Measurements from ENCODE around the gene GAS2.

The GAS2 gene

GRCh38 chr11:22775248-22775647 is 108.8 kb downstream of the GAS2 start:
- Histone ChIP-seq H2AFZ (ENCODE audit: low read depth, low read length) (no peak overlapping the region), H3K27me3 (ENCODE audit: control insufficient read depth in 1 of 2, insufficient read depth in 1 of 2, low read length in 2 of 2) (no peaks in the 10 kb centered on the region), H3K4me1 (ENCODE audit: control insufficient read depth, insufficient read depth, low read depth, low read length) (no peaks in the 10 kb centered on the region), H3K9ac (ENCODE audit: low read length) (no peak overlapping the region), H4K91ac (ENCODE audit: low read length) (no peak overlapping the region), H3K4me2 (ENCODE audit: low read length, poor library complexity, severe bottlenecking) (no peak overlapping the region), H3K14ac (ENCODE audit: low read length in 2 of 2) (no peak overlapping the region), H3K4ac (ENCODE audit: low read depth in 1 of 2, low read length in 2 of 2) (no peak overlapping the region), H2BK5ac (ENCODE audit: low read depth, low read length, poor library complexity, severe bottlenecking) (no peak overlapping the region), H3K23ac (ENCODE audit: low read length in 2 of 2) (no peak overlapping the region), H2BK12ac (ENCODE audit: low read length in 2 of 2) (no peak overlapping the region), H3K18ac (ENCODE audit: low read depth in 1 of 2, low read length in 2 of 2) (no peak overlapping the region), H2AK5ac (ENCODE audit: low read length, severe bottlenecking) (no peak overlapping the region), H2BK120ac (ENCODE audit: low read depth, low read length) (no peak overlapping the region), H3K79me1 (replicated peaks; ENCODE audit: low read length, poor library complexity, severe bottlenecking) (no peaks in the 10 kb centered on the region), H3K9me3 (ENCODE audit: control insufficient read depth, low read length) (no peaks in the 10 kb centered on the region), H4K8ac (ENCODE audit: low read length) (no peak overlapping the region), H3K36me3 (ENCODE audit: control insufficient read depth in 1 of 2, insufficient read depth in 2 of 2, low read depth in 1 of 2, low read length in 2 of 2) (no peaks in the 10 kb centered on the region), H2BK15ac (ENCODE audit: low read depth, poor library complexity, severe bottlenecking) (no peak overlapping the region), H3K4me3 (ENCODE audit: insufficient read depth in 1 of 2, low read depth in 1 of 2, low read length in 2 of 2) (no peak overlapping the region), H3K27ac (ENCODE audit: low read length, poor library complexity, severe bottlenecking) (no peak overlapping the region)
- 80% methylated on average over 5 of the region's 5 CpGs for WGBS
- DNase-seq: no peak

- Histone ChIP-seq H3K36me3 (ENCODE audit: control insufficient read depth in 1 of 2, insufficient read depth in 2 of 2, low read depth in 1 of 2, low read length in 2 of 2) (no peaks in the 10 kb centered on the region), H2AK5ac (ENCODE audit: low read length, severe bottlenecking) (no peak overlapping the region), H2BK12ac (ENCODE audit: low read length in 2 of 2) (no peak overlapping the region), H3K4me1 (ENCODE audit: control insufficient read depth, insufficient read depth, low read depth, low read length) (no peaks in the 10 kb centered on the region), H3K23ac (ENCODE audit: low read length in 2 of 2) (no peak overlapping the region), H4K8ac (ENCODE audit: low read length) (no peak overlapping the region), H3K9me3 (ENCODE audit: control insufficient read depth, low read length) (no peaks in the 10 kb centered on the region), H3K79me1 (replicated peaks; ENCODE audit: low read length, poor library complexity, severe bottlenecking) (no peaks in the 10 kb centered on the region), H3K4me2 (ENCODE audit: low read length, poor library complexity, severe bottlenecking) (no peak overlapping the region), H3K27me3 (ENCODE audit: control insufficient read depth in 1 of 2, insufficient read depth in 1 of 2, low read length in 2 of 2) (no peaks in the 10 kb centered on the region), H3K4ac (ENCODE audit: low read depth in 1 of 2, low read length in 2 of 2) (no peak overlapping the region), H3K4me3 (ENCODE audit: insufficient read depth in 1 of 2, low read depth in 1 of 2, low read length in 2 of 2) (no peak overlapping the region), H4K91ac (ENCODE audit: low read length) (no peak overlapping the region), H2BK120ac (ENCODE audit: low read depth, low read length) (no peak overlapping the region), H2BK15ac (ENCODE audit: low read depth, poor library complexity, severe bottlenecking) (no peak overlapping the region), H3K18ac (ENCODE audit: low read depth in 1 of 2, low read length in 2 of 2) (no peak overlapping the region), H3K14ac (ENCODE audit: low read length in 2 of 2) (no peak overlapping the region), H3K27ac (ENCODE audit: low read length, poor library complexity, severe bottlenecking) (no peak overlapping the region), H2BK5ac (ENCODE audit: low read depth, low read length, poor library complexity, severe bottlenecking) (no peak overlapping the region), H3K9ac (ENCODE audit: low read length) (no peak overlapping the region), H2AFZ (ENCODE audit: low read depth, low read length) (no peak overlapping the region)
- DNase-seq: no peak
Measured at GRCh38 chr11:22778642-22779041, 112.2 kb downstream of the GAS2 start.

DNA sequence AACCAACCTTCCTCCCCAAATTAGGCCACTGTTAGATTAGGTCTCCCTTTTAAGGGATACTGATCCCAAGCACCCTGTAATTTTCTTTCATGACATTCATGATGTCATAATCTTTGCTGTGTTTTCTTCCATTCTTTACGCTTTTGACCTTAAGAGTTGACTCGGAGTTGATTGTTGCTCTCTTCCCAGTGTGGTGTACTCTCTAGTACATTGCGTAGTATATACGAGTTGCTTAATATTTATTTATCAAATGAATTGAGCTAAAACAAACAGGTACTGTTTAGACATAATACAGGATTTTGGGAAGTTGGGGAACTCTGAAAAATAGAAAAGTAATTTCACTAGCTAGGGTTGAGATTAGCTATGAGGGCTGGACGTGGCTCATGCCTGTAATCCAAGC is 113.4 kb downstream of the GAS2 start:
- H3K18ac ChIP-seq (ENCODE audit: low read depth in 1 of 2, low read length in 2 of 2): no peak overlapping the region
- H3K4me3 ChIP-seq (ENCODE audit: insufficient read depth in 1 of 2, low read depth in 1 of 2, low read length in 2 of 2): no peak overlapping the region
- no peak for DNase-seq
- no peak overlapping the region for H4K8ac ChIP-seq (ENCODE audit: low read length)
- no peak overlapping the region for H3K14ac ChIP-seq (ENCODE audit: low read length in 2 of 2)
- no peak overlapping the region for H2BK5ac ChIP-seq (ENCODE audit: low read depth, low read length, poor library complexity, severe bottlenecking)
- no peak overlapping the region for H2AK5ac ChIP-seq (ENCODE audit: low read length, severe bottlenecking)
- H2AFZ ChIP-seq (ENCODE audit: low read depth, low read length): no peak overlapping the region
- no peak overlapping the region for H3K4ac ChIP-seq (ENCODE audit: low read depth in 1 of 2, low read length in 2 of 2)
- H3K9ac ChIP-seq (ENCODE audit: low read length): no peak overlapping the region
- no peak overlapping the region for H2BK15ac ChIP-seq (ENCODE audit: low read depth, poor library complexity, severe bottlenecking)
- no peak overlapping the region for H2BK12ac ChIP-seq (ENCODE audit: low read length in 2 of 2)
- H4K91ac ChIP-seq (ENCODE audit: low read length): no peak overlapping the region
- no peaks in the 10 kb centered on the region for H3K79me1 ChIP-seq (replicated peaks; ENCODE audit: low read length, poor library complexity, severe bottlenecking)
- WGBS: 83% methylated on average over 2 of the region's 5 CpGs
- no peak overlapping the region for H3K23ac ChIP-seq (ENCODE audit: low read length in 2 of 2)
- no peaks in the 10 kb centered on the region for H3K9me3 ChIP-seq (ENCODE audit: control insufficient read depth, low read length)
- no peaks in the 10 kb centered on the region for H3K4me1 ChIP-seq (ENCODE audit: control insufficient read depth, insufficient read depth, low read depth, low read length)
- no peak overlapping the region for H3K27ac ChIP-seq (ENCODE audit: low read length, poor library complexity, severe bottlenecking)
- no peaks in the 10 kb centered on the region for H3K36me3 ChIP-seq (ENCODE audit: control insufficient read depth in 1 of 2, insufficient read depth in 2 of 2, low read depth in 1 of 2, low read length in 2 of 2)
- no peak overlapping the region for H3K4me2 ChIP-seq (ENCODE audit: low read length, poor library complexity, severe bottlenecking)
- no peaks in the 10 kb centered on the region for H3K27me3 ChIP-seq (ENCODE audit: control insufficient read depth in 1 of 2, insufficient read depth in 1 of 2, low read length in 2 of 2)
- no peak overlapping the region for H2BK120ac ChIP-seq (ENCODE audit: low read depth, low read length)

DNA sequence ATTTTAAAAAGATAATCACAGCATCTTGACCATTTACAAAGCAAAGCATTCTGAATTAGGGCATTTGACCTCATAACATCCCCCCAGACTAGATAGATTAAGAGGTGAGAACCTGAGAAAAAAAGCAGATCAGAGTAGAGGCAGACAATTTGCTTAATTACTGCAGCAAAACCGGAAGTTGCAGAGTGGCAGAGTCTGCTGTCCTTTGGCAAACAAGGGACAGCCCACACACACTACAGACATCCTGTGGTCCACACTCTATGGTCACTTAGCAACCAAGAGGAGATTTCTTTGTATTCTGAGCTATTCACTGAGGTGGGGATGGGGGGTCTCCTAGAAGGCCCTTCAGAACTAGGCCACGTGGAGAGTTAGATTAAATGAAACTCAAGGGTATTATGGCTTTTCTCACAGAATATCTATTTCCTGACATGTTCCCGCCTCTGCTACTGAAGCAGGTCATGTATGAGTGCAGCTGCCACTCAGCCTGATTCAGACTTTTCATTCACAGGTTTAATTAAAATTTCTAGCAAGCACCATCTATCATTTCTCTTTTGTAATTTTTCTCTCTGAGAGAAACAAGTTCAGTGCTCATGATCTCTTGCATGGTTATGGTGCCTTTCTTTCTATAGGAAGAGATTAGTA is 114.7 kb downstream of the GAS2 start:
- no peak overlapping the region for H2BK120ac ChIP-seq (ENCODE audit: low read depth, low read length)
- H2AK5ac ChIP-seq (ENCODE audit: low read length, severe bottlenecking): no peak overlapping the region
- no peak overlapping the region for H2AFZ ChIP-seq (ENCODE audit: low read depth, low read length)
- no peak overlapping the region for H2BK12ac ChIP-seq (ENCODE audit: low read length in 2 of 2)
- H3K18ac ChIP-seq (ENCODE audit: low read depth in 1 of 2, low read length in 2 of 2): no peak overlapping the region
- no peak overlapping the region for H3K9ac ChIP-seq (ENCODE audit: low read length)
- WGBS: 59% methylated on average over 3 of the region's 3 CpGs
- H3K4ac ChIP-seq (ENCODE audit: low read depth in 1 of 2, low read length in 2 of 2): no peak overlapping the region
- H3K4me3 ChIP-seq (ENCODE audit: insufficient read depth in 1 of 2, low read depth in 1 of 2, low read length in 2 of 2): no peak overlapping the region
- no peak overlapping the region for H3K4me2 ChIP-seq (ENCODE audit: low read length, poor library complexity, severe bottlenecking)
- H3K79me1 ChIP-seq (replicated peaks; ENCODE audit: low read length, poor library complexity, severe bottlenecking): no peaks in the 10 kb centered on the region
- no peak for DNase-seq
- H3K9me3 ChIP-seq (ENCODE audit: control insufficient read depth, low read length): no peaks in the 10 kb centered on the region
- H2BK5ac ChIP-seq (ENCODE audit: low read depth, low read length, poor library complexity, severe bottlenecking): no peak overlapping the region
- H4K8ac ChIP-seq (ENCODE audit: low read length): no peak overlapping the region
- H3K36me3 ChIP-seq (ENCODE audit: control insufficient read depth in 1 of 2, insufficient read depth in 2 of 2, low read depth in 1 of 2, low read length in 2 of 2): no peaks in the 10 kb centered on the region
- H4K91ac ChIP-seq (ENCODE audit: low read length): no peak overlapping the region
- no peak overlapping the region for H3K27ac ChIP-seq (ENCODE audit: low read length, poor library complexity, severe bottlenecking)
- H3K27me3 ChIP-seq (ENCODE audit: control insufficient read depth in 1 of 2, insufficient read depth in 1 of 2, low read length in 2 of 2): peaks cover 0 to 5% of the 10 kb centered on the region in 2 experiments
- H2BK15ac ChIP-seq (ENCODE audit: low read depth, poor library complexity, severe bottlenecking): no peak overlapping the region
- H3K4me1 ChIP-seq (ENCODE audit: control insufficient read depth, insufficient read depth, low read depth, low read length): no peaks in the 10 kb centered on the region
- H3K23ac ChIP-seq (ENCODE audit: low read length in 2 of 2): no peak overlapping the region
- H3K14ac ChIP-seq (ENCODE audit: low read length in 2 of 2): no peak overlapping the region

Measured in mesenchymal stem cell (in vitro differentiated cells and primary cell).